NOMO-1 treated with DMSO at 0.1 percent for 48 hours (cell line): ENCODE measurements around the gene ZNF217.
A peak's percentile ranks its signal among the peaks of the same experiment; 100 is the strongest.
"Not testable (repeated sequence)": the region's sequence is repeated elsewhere in the genome, so short reads cannot be mapped to it uniquely, and the experiment has no call there.

Experiments used
- DNase-seq: peaks from one replicate; lab custom pipeline; 2025; ENCODE audit not compliant: unreplicated experiment; lab: John Stamatoyannopoulos, UW

The ZNF217 gene

GRCh38 chr20:53622247-53623133, 28.9 kb upstream of the ZNF217 start:
- peak; percentile 73 for DNase-seq

DNA sequence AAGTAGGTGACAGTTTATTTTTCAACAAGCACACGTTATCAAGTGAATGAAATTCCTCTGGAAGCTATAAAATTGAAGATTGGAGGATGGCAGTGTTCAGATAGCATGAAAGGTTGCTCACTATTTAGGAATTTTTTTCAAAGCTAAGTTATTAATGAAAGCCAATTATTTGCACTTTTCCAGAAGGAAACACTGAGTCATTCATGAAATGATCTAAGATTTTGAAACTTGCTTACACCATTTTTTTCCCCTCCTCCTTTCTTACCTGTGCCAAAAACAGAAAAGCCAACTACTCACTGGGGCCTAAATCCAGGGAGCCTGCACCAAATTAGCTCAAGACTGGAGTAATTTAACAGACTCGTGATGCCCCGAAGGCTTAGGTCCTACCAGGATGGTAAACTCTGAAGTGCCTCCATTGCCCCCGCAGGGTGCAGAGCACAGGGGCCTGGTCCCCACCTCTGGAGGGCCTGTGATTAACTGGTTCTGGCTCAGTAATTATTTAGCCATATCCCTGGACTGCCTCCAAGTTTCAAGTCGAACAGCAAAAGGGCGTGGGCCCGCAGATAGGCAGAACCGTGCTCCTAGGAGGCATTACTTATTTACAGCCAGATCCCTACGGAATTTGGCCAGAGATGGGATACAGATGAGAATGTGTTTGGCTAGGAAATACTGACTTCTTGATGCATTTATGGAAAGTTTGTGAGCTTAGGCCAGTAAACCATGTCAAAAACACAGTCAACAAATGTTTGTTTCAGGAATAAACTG, 28.0 kb upstream of the ZNF217 start:
- peak; percentile 57 for DNase-seq

DNA sequence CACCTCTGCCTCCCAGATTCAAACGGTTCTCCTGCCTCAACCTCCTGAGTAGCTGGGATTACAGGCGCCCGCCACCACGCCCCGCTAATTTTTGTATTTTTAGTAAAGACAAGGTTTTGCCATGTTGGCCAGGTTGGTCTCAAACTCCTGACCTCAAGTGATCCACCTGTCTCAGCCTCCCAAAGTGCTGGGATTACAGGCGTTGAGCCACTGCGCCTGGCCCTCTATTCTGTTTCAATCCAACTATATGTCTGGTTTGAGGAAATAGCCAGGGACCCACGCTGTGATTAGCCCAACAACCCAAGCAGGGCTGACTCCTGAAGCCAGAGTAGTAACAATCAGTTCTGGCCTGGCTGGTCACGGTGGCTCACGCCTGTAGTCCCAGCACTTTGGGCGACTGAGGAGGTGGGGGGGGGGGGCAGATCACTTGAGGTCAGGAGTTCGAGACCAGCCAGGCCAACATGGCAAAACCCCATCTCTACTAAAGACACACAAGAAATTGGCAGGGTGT, 24.9 kb upstream of the ZNF217 start:
- not testable (repeated sequence) for DNase-seq

DNA sequence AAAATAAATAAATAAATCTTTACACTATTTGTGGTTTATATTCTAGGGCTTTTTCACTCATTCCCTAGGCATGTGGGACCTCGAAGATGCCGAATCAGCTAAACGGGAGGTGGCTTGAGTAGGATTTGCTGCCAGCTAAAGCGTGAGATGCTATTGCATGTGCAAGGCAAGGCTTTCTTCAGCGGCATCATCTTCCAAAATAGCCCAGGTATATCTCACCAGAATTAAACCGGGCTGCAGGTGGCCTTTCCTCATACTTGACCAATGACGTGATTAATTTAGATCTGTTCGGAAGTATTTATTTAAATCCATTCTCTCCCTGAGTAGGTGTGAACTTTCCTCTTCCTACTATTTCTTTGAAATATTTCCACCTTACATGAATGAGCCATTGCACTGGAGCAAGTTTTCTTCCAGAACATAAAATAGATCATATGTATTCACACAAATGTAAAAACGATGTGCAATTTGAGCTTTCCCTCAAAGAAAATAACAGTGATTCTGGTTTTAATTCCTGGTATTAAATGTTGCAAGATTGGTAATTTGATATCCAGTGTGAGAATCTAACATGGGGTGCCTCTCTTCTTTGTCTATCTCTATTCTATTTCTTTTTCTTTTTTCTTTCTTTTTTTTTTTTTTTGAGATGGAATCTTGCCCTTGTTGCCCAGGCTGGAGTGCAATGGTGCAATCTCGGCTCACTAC, 24.3 kb upstream of the ZNF217 start:
- DNase-seq, result no peak

- not testable (repeated sequence) for DNase-seq
Observed at GRCh38 chr20:53616489-53616888, 22.9 kb upstream of the ZNF217 start.

- no peak for DNase-seq
Observed at GRCh38 chr20:53613748-53614147, 20.1 kb upstream of the ZNF217 start.

GRCh38 chr20:53612289-53612688, 18.6 kb upstream of the ZNF217 start:
- DNase-seq, result not testable (repeated sequence)

DNA sequence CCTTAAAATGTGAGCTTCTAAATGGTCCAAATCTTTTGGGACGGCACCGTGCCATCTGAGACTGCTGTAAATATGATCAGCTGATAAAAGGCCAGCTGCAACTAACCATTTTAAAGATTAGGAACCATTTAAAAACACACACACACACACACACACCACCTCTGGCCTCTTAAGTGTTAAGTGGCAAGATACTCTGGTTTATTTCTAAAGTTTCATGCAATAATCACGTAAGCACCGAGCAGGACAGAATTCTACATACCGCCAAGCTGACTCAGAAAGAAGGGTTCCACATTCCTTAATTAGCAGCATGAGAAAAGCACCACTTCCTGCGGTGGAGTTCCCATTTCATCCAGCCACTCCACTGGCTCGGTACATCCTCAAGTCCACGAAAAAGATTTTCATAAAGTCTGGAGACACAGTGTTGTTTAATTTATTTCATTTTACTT, 17.8 kb upstream of the ZNF217 start:
- peak; percentile 58 for DNase-seq

DNA sequence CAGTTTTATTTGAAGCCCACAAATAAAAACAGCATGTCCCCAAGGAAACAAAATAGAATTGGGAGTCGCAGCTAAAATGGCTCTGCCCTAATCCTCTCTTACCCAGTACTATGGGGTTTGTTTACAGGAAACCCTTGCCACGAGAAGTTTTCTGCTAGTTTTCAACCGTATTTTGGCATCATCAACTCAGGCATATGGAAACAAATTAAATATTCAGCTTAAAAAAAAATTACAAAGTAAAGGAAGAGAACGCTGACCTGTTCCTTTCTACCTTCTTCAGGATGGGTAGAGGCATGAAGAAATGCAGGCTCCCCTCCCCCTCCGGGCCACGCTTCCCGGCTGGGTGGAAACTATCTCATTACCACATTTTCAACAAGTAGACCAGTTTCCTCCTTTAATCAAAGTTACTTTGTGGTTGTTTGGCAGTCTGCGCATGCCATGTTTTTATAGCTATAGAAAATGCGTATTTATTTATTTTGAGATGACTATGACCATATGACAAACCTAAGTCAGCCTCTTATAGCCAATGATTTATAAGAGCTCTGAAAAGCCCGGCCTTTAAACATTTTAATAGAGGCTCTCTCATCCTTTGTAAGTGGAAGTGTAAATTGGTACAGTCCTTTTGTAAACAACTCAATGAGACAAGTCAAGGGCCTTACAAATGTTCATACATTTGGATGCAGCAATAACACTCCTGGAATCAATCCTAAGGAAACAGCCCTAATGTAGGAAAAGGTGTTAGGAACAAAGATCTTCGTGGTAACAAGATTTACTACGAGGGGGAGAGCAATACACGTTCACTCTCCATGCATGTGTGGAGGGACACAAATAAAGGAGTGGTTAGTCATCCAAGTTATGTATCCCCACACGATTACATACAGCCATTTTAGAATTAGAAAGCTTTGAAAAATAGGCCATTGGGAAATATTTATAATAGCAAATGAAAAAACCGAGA, 16.1 kb upstream of the ZNF217 start:
- DNase-seq, result peak; percentile 64

- peak; percentile 47 for DNase-seq
Observed at GRCh38 chr20:53608456-53609452, 15.1 kb upstream of the ZNF217 start.

- no peak for DNase-seq
Observed at GRCh38 chr20:53608071-53608455, 14.4 kb upstream of the ZNF217 start.

DNA sequence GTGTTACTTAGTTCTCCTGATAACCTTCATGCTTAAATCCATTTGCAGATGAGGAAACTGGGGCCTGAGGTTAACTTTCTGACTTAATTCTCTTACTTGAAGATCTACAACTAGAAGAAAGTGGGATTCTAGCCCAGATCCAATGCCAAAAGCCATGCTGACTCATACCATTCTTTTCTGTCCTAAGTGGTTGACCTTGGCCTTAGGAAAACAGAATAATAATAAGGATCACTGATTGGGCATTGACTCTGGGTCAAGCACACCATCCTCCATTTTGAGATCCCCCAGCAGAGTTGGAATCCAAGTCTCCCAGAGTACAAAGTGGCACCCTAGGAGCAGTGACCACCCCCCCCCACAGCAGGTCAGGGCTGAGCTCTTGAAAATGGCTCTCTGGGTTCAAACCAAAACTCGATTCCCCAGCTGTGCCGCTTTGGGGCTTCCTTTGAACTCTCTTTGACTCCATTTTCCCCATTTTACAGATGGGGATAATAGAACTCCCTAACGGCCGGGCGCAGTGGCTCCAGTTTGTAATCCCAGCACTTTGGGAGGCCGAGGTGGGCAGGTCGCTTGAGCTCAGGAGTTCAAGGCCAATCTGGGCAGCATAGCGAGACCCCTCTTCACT, 12.8 kb upstream of the ZNF217 start:
- DNase-seq, result no peak

DNA sequence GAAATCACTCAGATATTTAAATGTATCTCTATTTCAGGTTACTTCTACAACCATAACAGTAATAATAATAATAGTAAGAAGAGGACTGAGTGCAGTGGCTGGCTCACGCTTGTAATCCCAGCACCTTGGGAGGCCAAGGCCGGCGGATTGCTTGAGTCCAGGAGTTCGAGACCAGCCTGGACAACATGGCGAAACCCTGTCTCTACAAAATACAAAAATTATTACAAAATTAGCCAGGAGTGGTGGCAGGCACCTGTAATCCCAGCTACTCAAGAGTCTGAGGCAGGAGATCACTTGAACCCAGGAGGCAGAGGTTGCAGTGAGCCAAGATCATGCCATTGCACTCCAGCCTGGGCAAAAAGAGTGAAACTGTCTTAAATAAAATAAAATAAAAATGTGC, 11.8 kb upstream of the ZNF217 start:
- not testable (repeated sequence) for DNase-seq

- DNase-seq, result not testable (repeated sequence)
Observed at GRCh38 chr20:53604846-53605245, 11.2 kb upstream of the ZNF217 start.

- DNase-seq, result no peak
Observed at GRCh38 chr20:53602661-53603060, 9.0 kb upstream of the ZNF217 start.

- DNase-seq, result no peak
Observed at GRCh38 chr20:53599910-53600632, 6.4 kb upstream of the ZNF217 start.

- DNase-seq, result no peak
Observed at GRCh38 chr20:53599378-53599777, 5.7 kb upstream of the ZNF217 start.

DNA sequence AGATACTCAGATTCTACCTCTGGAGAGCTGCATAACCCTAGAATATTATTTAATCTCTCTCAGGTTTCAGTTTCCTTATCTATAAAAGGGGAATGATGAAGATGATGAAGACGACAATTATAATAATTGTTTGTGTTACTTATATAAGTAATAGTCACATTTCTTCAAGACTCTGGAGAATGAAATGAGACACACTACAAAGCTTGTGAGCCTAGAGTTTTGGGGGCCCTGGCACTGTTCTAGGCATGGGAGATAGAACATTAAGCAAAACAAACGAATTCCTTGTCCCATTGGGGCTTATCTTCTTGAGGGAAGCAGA, 5.4 kb upstream of the ZNF217 start:
- DNase-seq, result no peak
